Esophagus (tissue), 2 donors: ENCODE measurements around the gene CUX1. TPM values are rescaled to one million over a fixed set of nuclear protein-coding genes. Genes with fewer than 3 reads are reported as not detected.

Source experiments
- H3K27ac ChIP-seq, 2 donors: one replicate each; pipeline ENCODE4 v1.5.1; 2013; ENCODE audit warnings: low read depth in 2 of 2, mild to moderate bottlenecking in 2 of 2, inconsistent platforms in 1 of 2, low read length in 1 of 2, moderate library complexity in 1 of 2
- H3K27me3 ChIP-seq, 2 donors: one replicate each; pipeline ENCODE4 v1.6.1; 2013; ENCODE audit warnings: low read length in 2 of 2, control low read depth in 1 of 2, mild to moderate bottlenecking in 1 of 2; ENCODE audit not compliant: insufficient read depth in 2 of 2, control insufficient read depth in 1 of 2
- H3K36me3 ChIP-seq, 2 donors: one replicate each; pipeline ENCODE4 v1.6.1; 2013; ENCODE audit warnings: low read length in 1 of 2; ENCODE audit not compliant: control insufficient read depth in 2 of 2, insufficient read depth in 2 of 2
- H3K4me1 ChIP-seq, 2 donors: one replicate each; pipeline ENCODE4 v1.6.1; 2013; ENCODE audit warnings: low read length in 1 of 2; ENCODE audit not compliant: control insufficient read depth in 2 of 2, insufficient read depth in 2 of 2
- H3K4me3 ChIP-seq, 2 donors: one replicate each; pipeline ENCODE4 v1.5.1; 2013; ENCODE audit warnings: low read length in 2 of 2, mild to moderate bottlenecking in 2 of 2, low read depth in 1 of 2, moderate library complexity in 1 of 2
- H3K9me3 ChIP-seq, 2 donors: one replicate each; pipeline ENCODE4 v1.6.1; 2013; ENCODE audit warnings: mild to moderate bottlenecking in 2 of 2, low read depth in 1 of 2, low read length in 1 of 2, moderate library complexity in 1 of 2; ENCODE audit not compliant: control insufficient read depth in 2 of 2, insufficient read depth in 1 of 2
- WGBS, 2 donors: extraction: QIAGEN DNeasy Blood & Tissue Kit; methylation state at CpG; one replicate each; pipeline ENCODE4 v1.1.7; 2013; 5-methylcytosine and 5-hydroxymethylcytosine counted together
- polyA plus RNA-seq, 2 donors: library from polyadenylated mRNA; stranded (reverse); fragments of 200-250 nt; gene quantifications; one replicate each; pipeline ENCODE4 v1.2.3, GENCODE V29; 2013
- donor health status: healthy with polysubstance abuse.
- donor health status: Bipolar disorder and iron deficiency.

Gene CUX1
- 10 to 100 TPM; 19.6 to 21.7 TPM for polyA plus RNA-seq

GRCh38 chr7:101817471-101818286 is at the start of gene CUX1:
Gene CUX1, plus strand, starts transcription at chr7:101817626. Its CDS starts 14 bp downstream, at chr7:101817640.
- Histone ChIP-seq H3K27ac (peak within 1 kb of the TSS; percentile 11 to 83), H3K27me3 (no peaks in the 10 kb centered on the region), H3K4me3 (peak within 1 kb of the TSS; percentile 66 to 97), H3K36me3 (no peaks in the 10 kb centered on the region), H3K9me3 (no peaks in the 10 kb centered on the region), H3K4me1 (peaks cover 0 to 2% of the 10 kb centered on the region in 2 donors)
- WGBS, 2 donors: 13% methylated on average over 44 to 49 of the region's 49 CpGs

- no peaks in the 10 kb centered on the region for H3K36me3 ChIP-seq
- no peaks in the 10 kb centered on the region for H3K9me3 ChIP-seq
- 85 to 86% methylated on average over 7 of the region's 7 CpGs for WGBS, 2 donors
- H3K4me1 ChIP-seq: peaks cover 0 to 4% of the 10 kb centered on the region in 2 donors
- no peak overlapping the region for H3K27ac ChIP-seq
- no peaks in the 10 kb centered on the region for H3K27me3 ChIP-seq
- no peak overlapping the region for H3K4me3 ChIP-seq
Measured at GRCh38 chr7:101768280-101768679, 49.1 kb upstream of the CUX1 start.

- Histone ChIP-seq H3K27me3 (no peaks in the 10 kb centered on the region), H3K9me3 (no peaks in the 10 kb centered on the region), H3K4me1 (peaks cover 0 to 4% of the 10 kb centered on the region in 2 donors), H3K27ac (no peak overlapping the region), H3K36me3 (no peaks in the 10 kb centered on the region), H3K4me3 (no peak overlapping the region)
- 88 to 89% methylated on average over 4 of the region's 4 CpGs for WGBS, 2 donors
Measured at GRCh38 chr7:101770466-101770865, 47.0 kb upstream of the CUX1 start.

GRCh38 chr7:101772508-101773211 is 44.8 kb upstream of the CUX1 start:
- Histone ChIP-seq H3K27ac (no peak overlapping the region), H3K4me3 (no peak overlapping the region), H3K4me1 (peaks cover 0 to under 1% of the 10 kb centered on the region in 2 donors), H3K36me3 (no peaks in the 10 kb centered on the region), H3K27me3 (no peaks in the 10 kb centered on the region), H3K9me3 (no peaks in the 10 kb centered on the region)
- 50 to 55% methylated on average over 4 of the region's 4 CpGs for WGBS, 2 donors

- Histone ChIP-seq H3K27ac (no peak overlapping the region), H3K27me3 (no peaks in the 10 kb centered on the region), H3K4me3 (no peak overlapping the region), H3K4me1 (no peaks in the 10 kb centered on the region), H3K9me3 (no peaks in the 10 kb centered on the region), H3K36me3 (no peaks in the 10 kb centered on the region)
- WGBS, 2 donors: 85 to 90% methylated on average over 9 of the region's 9 CpGs
Measured at GRCh38 chr7:101775181-101775580, 42.2 kb upstream of the CUX1 start.

- Histone ChIP-seq H3K27ac (no peak overlapping the region), H3K27me3 (no peaks in the 10 kb centered on the region), H3K4me1 (no peaks in the 10 kb centered on the region), H3K9me3 (no peaks in the 10 kb centered on the region), H3K36me3 (no peaks in the 10 kb centered on the region), H3K4me3 (no peak overlapping the region)
- WGBS, 2 donors: 88 to 90% methylated on average over 19 to 20 of the region's 20 CpGs
Measured at GRCh38 chr7:101778026-101778580, 39.3 kb upstream of the CUX1 start.

GRCh38 chr7:101779267-101779666 is 38.2 kb upstream of the CUX1 start:
- 92 to 98% methylated on average over 4 of the region's 4 CpGs for WGBS, 2 donors
- H3K27me3 ChIP-seq: no peaks in the 10 kb centered on the region

GRCh38 chr7:101780281-101780680 is 37.1 kb upstream of the CUX1 start:
- H3K36me3 ChIP-seq: no peaks in the 10 kb centered on the region
- no peaks in the 10 kb centered on the region for H3K27me3 ChIP-seq
- no peak overlapping the region for H3K4me3 ChIP-seq
- no peak overlapping the region for H3K27ac ChIP-seq
- no peaks in the 10 kb centered on the region for H3K9me3 ChIP-seq
- 43 to 51% methylated on average over 3 of the region's 3 CpGs for WGBS, 2 donors
- H3K4me1 ChIP-seq: no peaks in the 10 kb centered on the region

More at GRCh38 chr7:101779267-101779666, 38.2 kb upstream of the CUX1 start:
- Histone ChIP-seq H3K9me3 (no peaks in the 10 kb centered on the region), H3K36me3 (no peaks in the 10 kb centered on the region), H3K27ac (no peak overlapping the region), H3K4me3 (no peak overlapping the region), H3K4me1 (no peaks in the 10 kb centered on the region)

GRCh38 chr7:101781439-101781838 is 36.0 kb upstream of the CUX1 start:
- Histone ChIP-seq H3K4me3 (no peak overlapping the region), H3K4me1 (no peaks in the 10 kb centered on the region), H3K36me3 (no peaks in the 10 kb centered on the region), H3K27ac (no peak overlapping the region), H3K9me3 (no peaks in the 10 kb centered on the region), H3K27me3 (no peaks in the 10 kb centered on the region)
- WGBS, 2 donors: 81 to 87% methylated on average over 8 of the region's 8 CpGs
